PC-3 (cell line): ENCODE results near the gene EXOC4.

ENCODE experiments used
- EZH2 ChIP-seq: fragments of 300-600 bp; sonication (generic); IDR thresholded peaks from one replicate; pipeline ENCODE4 v1.6.1; 2017; ENCODE audit warnings: antibody characterized with exemption, mild to moderate bottlenecking, low read length; ENCODE audit not compliant: unreplicated experiment
- EZH2phosphoT487 ChIP-seq: fragments of 300-600 bp; sonication (generic); IDR thresholded peaks from 2 replicates; pipeline ENCODE4 v1.6.1; 2018; ENCODE audit warnings: mild to moderate bottlenecking, antibody characterized with exemption, low read length, borderline replicate concordance

GRCh38 chr7:133936074-133936473, 683.2 kb downstream of the EXOC4 start:
- TF ChIP-seq EZH2phosphoT487 (no peak), EZH2 (no peak)
